ENCODE measurements around the gene PPP3R2.

PPP3R2 gene

GRCh38 chr9:101628173-101628572, 33.4 kb upstream of the PPP3R2 start:
- Histone ChIP-seq H3K27me3 (ENCODE audit: insufficient read depth, low read length) (no peaks in the 10 kb centered on the region), H3K36me3 (ENCODE audit: insufficient read depth, low read length) (no peaks in the 10 kb centered on the region), H3K4me2 (ENCODE audit: low read length) (no peak overlapping the region), H4K20me1 (ENCODE audit: insufficient read depth, low read length) (no peaks in the 10 kb centered on the region), H3K9me3 (ENCODE audit: low read length) (no peaks in the 10 kb centered on the region), H3F3A (ENCODE audit: insufficient read depth, low read length) (no peaks in the 10 kb centered on the region), H3K4me1 (ENCODE audit: insufficient read depth, low read length, severe bottlenecking) (no peaks in the 10 kb centered on the region), H3K79me2 (ENCODE audit: insufficient read depth, low read length) (no peaks in the 10 kb centered on the region), H3K4me3 (ENCODE audit: low read depth, low read length, poor library complexity, severe bottlenecking) (no peak overlapping the region), H3K27ac (ENCODE audit: low read depth, low read length, poor library complexity, severe bottlenecking) (no peak overlapping the region), H3K9me2 (ENCODE audit: low read depth, low read length) (no peaks in the 10 kb centered on the region), H3K9ac (ENCODE audit: low read length) (no peak overlapping the region), H2AFZ (ENCODE audit: low read length) (no peak overlapping the region)
- TF ChIP-seq CTCF (IDR thresholded peaks at IDR 0.05; ENCODE audit: low read length) (no peak), EZH2 (IDR thresholded peaks at IDR 0.05; ENCODE audit: borderline replicate concordance, low read length) (no peak)

DNA sequence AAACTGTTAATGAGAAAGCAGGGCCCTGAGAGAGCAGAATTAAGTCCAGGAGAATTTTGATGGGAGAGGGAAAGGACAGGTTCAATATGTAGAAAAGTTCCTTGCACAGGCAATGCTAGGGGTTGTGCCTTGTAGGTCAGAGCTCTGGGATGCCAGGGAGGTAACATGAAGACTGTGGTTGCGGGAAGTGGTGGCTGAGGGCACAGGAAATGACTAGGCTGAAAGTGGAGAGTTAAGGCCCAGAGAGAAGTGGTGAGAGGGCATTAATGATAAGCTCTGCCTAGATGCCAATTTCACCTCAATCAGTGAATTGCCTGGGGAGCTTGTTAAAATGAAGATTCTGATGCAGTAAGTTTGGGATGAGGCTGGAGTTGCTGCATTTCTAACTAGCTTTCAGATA, 31.5 kb upstream of the PPP3R2 start:
- Histone ChIP-seq H3K4me1 (ENCODE audit: insufficient read depth, low read length, severe bottlenecking) (no peaks in the 10 kb centered on the region), H3K36me3 (ENCODE audit: insufficient read depth, low read length) (no peaks in the 10 kb centered on the region), H3K79me2 (ENCODE audit: insufficient read depth, low read length) (no peaks in the 10 kb centered on the region), H3K27ac (ENCODE audit: low read depth, low read length, poor library complexity, severe bottlenecking) (no peak overlapping the region), H3K9ac (ENCODE audit: low read length) (no peak overlapping the region), H3K27me3 (ENCODE audit: insufficient read depth, low read length) (no peaks in the 10 kb centered on the region), H2AFZ (ENCODE audit: low read length) (no peak overlapping the region), H3K4me2 (ENCODE audit: low read length) (no peak overlapping the region), H3K9me2 (ENCODE audit: low read depth, low read length) (no peaks in the 10 kb centered on the region), H3K9me3 (ENCODE audit: low read length) (no peaks in the 10 kb centered on the region), H4K20me1 (ENCODE audit: insufficient read depth, low read length) (no peaks in the 10 kb centered on the region), H3F3A (ENCODE audit: insufficient read depth, low read length) (no peaks in the 10 kb centered on the region), H3K4me3 (ENCODE audit: low read depth, low read length, poor library complexity, severe bottlenecking) (no peak overlapping the region)
- TF ChIP-seq CTCF (IDR thresholded peaks at IDR 0.05; ENCODE audit: low read length) (no peak), EZH2 (IDR thresholded peaks at IDR 0.05; ENCODE audit: borderline replicate concordance, low read length) (no peak)

- H3K4me3 ChIP-seq (ENCODE audit: low read depth, low read length, poor library complexity, severe bottlenecking), result no peak overlapping the region
- H3K36me3 ChIP-seq (ENCODE audit: insufficient read depth, low read length), result no peaks in the 10 kb centered on the region
- H3K9me2 ChIP-seq (ENCODE audit: low read depth, low read length), result no peaks in the 10 kb centered on the region
- no peaks in the 10 kb centered on the region for H4K20me1 ChIP-seq (ENCODE audit: insufficient read depth, low read length)
- H3K27ac ChIP-seq (ENCODE audit: low read depth, low read length, poor library complexity, severe bottlenecking), result no peak overlapping the region
- no peak overlapping the region for H3K9ac ChIP-seq (ENCODE audit: low read length)
- H3K27me3 ChIP-seq (ENCODE audit: insufficient read depth, low read length), result no peaks in the 10 kb centered on the region
- no peaks in the 10 kb centered on the region for H3K4me1 ChIP-seq (ENCODE audit: insufficient read depth, low read length, severe bottlenecking)
- H2AFZ ChIP-seq (ENCODE audit: low read length), result no peak overlapping the region
- no peak overlapping the region for H3K4me2 ChIP-seq (ENCODE audit: low read length)
- no peaks in the 10 kb centered on the region for H3F3A ChIP-seq (ENCODE audit: insufficient read depth, low read length)
- no peaks in the 10 kb centered on the region for H3K9me3 ChIP-seq (ENCODE audit: low read length)
- no peaks in the 10 kb centered on the region for H3K79me2 ChIP-seq (ENCODE audit: insufficient read depth, low read length)
- TF ChIP-seq EZH2 (IDR thresholded peaks at IDR 0.05; ENCODE audit: borderline replicate concordance, low read length) (no peak), CTCF (IDR thresholded peaks at IDR 0.05; ENCODE audit: low read length) (no peak)
Observed at GRCh38 chr9:101625876-101626275, 31.1 kb upstream of the PPP3R2 start.
